TTC549 (cell line): ENCODE results near the gene PPY.
"Not testable (repeated sequence)": the region's sequence is repeated elsewhere in the genome, so short reads cannot be mapped to it uniquely, and the experiment has no call there.

ENCODE experiments used
- FAIRE-seq: peaks from 2 replicates; lab custom pipeline; 2012; peaks lifted over from hg19 to GRCh38; lab: Jason Lieb, UNC

Gene PPY

DNA sequence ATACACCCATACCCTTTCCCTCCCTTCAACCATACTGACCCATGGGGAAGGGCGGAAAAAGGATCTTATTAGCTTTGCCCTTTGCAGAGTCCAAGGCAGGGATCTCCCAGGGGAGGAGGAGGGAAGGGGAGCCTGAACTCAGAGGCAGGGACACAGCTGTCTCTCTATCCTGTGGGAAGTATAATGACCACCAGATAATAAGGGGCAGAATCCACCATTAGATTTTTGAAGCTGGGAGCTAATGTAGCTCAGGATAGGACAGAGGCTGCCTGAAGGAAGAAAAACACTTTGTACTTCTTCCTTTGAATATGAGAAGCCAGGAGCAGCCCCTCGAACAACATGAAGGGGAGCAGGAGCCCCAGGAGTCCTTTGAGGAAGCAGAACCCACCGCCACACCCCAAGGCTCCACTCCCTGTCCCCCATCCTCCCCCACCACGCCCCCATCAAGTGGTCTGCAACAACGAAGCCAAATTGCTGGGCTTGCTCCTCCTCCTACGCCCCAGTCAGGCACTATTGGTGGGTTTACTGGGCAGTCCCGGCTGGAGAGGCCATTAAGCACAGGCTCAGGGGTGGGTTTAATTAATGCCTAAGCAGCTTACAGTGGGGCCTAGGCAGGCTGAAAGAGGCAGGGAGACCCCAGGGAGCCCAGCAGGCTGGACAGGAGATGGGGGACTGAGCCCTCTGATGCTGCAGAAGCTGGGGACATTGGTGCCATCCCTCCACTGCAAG, 40.3 kb downstream of the PPY start:
- FAIRE-seq, result no peak

GRCh38 chr17:43900858-43901754, 41.2 kb downstream of the PPY start:
- no peak for FAIRE-seq

GRCh38 chr17:43900183-43900857, 42.0 kb downstream of the PPY start:
- no peak for FAIRE-seq

- no peak for FAIRE-seq
These were observed 43.8 kb downstream of the PPY start for GRCh38 chr17:43898446-43898845.

DNA sequence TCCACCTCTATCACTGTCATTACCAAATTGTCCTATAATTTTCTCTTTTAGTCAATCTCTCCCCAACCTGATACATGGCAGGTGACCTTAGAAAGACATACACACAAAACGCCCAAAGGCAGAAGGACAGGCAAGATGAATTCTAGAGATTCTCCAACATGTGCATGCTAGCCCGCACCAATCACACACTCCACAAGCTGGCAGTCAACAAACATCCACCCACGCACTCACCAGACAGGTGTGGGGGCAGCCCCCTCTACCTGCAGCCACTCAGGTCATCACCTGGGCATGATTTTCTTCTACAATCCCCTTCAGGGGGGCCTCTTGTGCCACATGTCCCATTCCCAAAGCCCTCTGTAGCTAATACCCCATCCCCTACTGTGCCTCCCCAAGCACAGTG, 44.4 kb downstream of the PPY start:
- FAIRE-seq, result no peak

DNA sequence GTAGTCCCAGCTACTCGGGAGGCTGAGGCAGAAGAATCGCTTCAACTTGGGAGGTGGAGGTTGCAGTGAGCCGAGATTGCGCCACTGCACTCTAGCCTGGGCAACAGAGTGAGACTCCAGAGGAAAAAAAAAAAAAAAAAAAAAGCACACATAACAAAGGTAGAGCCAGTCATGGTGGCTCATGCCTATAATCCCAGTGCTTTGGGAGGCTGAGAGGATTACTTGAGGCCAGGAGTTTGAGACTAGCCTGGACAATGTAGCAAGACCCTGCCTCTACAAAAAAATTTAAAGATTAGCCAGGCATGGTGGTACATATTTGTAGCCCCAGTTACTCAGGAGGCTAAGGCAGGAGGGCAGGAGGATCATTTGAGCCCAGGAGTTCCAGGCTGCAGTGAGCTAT, 47.8 kb downstream of the PPY start:
- FAIRE-seq, result not testable (repeated sequence)

DNA sequence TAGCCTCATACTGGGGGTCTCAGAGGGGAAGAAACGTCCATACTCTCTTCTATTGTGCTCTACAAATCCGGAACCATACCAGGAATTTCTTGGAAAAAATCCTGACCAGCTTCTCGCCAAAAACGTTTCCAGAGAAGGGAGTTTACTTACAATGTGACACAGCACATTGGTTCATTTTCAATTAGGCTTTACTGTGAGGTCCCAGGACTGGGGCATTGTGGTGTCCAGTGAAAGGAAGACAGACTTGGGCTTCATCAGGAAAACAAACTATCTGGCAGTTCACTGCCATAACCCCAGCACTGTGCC, 49.7 kb downstream of the PPY start:
- FAIRE-seq, result no peak

GRCh38 chr17:43891851-43892646, 50.2 kb downstream of the PPY start:
- FAIRE-seq, result no peak
